Prostate gland (tissue), 2 donors: ENCODE results near the gene DMBT1.

Experiments
- CTCF ChIP-seq, 4 experiments: fragments of 200-600 bp in 2 of 4; fragments of 450-650 bp in 2 of 4; sonication (generic) in 2 of 4; IDR thresholded peaks; 1 replicate in 3 of 4; 2 replicates in 1 of 4; pipeline ENCODE4 v1.5.1; 2016 to 2019; ENCODE audit warnings: antibody characterized with exemption in 4 of 4, mild to moderate bottlenecking in 2 of 4, moderate library complexity in 2 of 4
- POLR2A ChIP-seq: fragments of 450-650 bp; IDR thresholded peaks from one replicate; pipeline ENCODE4 v1.6.1; 2016; ENCODE audit warnings: antibody characterized with exemption, mild to moderate bottlenecking

GRCh38 chr10:122632576-122632975 lies 72.0 kb downstream of the DMBT1 start:
- no peak for TF ChIP-seq CTCF (IDR thresholded peaks at IDR 0.05)
- TF ChIP-seq POLR2A = no peak
